ENCODE results near the gene TMEM62. TPM values are rescaled to one million over a fixed set of nuclear protein-coding genes. Genes with fewer than 3 reads are reported as not detected.

The TMEM62 gene
- total and polyA plus RNA-seq, 2 donors (not counting 1 experiment from before 2014, with no cell fraction given) = 18.6 to 65.3 TPM

DNA sequence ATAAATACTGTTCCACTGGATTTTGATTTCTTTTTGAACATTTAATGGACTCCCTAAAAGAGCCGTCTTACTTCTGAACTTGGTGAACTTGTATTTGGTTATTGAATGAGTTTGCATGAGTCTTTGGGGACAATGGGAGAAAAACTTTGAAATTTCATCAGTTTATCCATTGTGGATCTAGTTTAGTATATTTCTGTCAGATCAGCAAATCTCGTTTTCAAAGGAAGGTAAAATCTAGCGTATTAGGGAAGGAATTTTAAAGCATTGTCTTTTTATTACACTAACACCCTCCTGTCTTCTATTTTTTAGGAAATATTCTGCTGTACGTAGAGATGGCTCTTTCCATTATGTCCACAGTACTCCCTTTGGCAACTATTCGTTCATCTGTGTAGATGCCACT, 12.8 kb downstream of the TMEM62 start:
- H3K4me3 ChIP-seq (ENCODE audit: control extremely low read depth in 1 of 5, extremely low read depth in 1 of 5, insufficient read depth in 1 of 5, low read depth in 2 of 5, low read length in 4 of 5) = no peak overlapping the region
- Mint-ChIP-seq H3K27ac (no peak overlapping the region), H3K9me3 (ENCODE audit: insufficient read depth) (no peaks in the 10 kb centered on the region), H3K27me3 (no peaks in the 10 kb centered on the region), H3K4me1 (peaks cover 15% of the 10 kb centered on the region), H3K4me3 (no peak overlapping the region)
- H3K79me2 ChIP-seq (ENCODE audit: control insufficient read depth, insufficient read depth, low read length) = peaks cover 29% of the 10 kb centered on the region
- intact Hi-C loops (cut with micrococcal nuclease) = no loop called here
- no peak overlapping the region for H2AFZ ChIP-seq (ENCODE audit: insufficient read depth, low read depth, low read length, poor library complexity, severe bottlenecking)
- H3K9me3 ChIP-seq (ENCODE audit: control extremely low read depth in 1 of 3, control insufficient read depth in 2 of 3, insufficient read depth in 1 of 3, low read length in 2 of 3) = no peaks in the 10 kb centered on the region
- H3K36me3 ChIP-seq (replicated peaks in 1 of 2; ENCODE audit: control extremely low read depth in 1 of 2, control insufficient read depth in 1 of 2, extremely low read depth in 1 of 2, insufficient read depth in 2 of 2, low read length in 1 of 2) = peaks cover 0 to 59% of the 10 kb centered on the region in 2 experiments
- ChIA-PET POLR2A (no interaction called here), CTCF (no interaction called here)
- no peak overlapping the region for H3K4me2 ChIP-seq (replicated peaks; ENCODE audit: low read depth, low read length, poor library complexity, severe bottlenecking)
- no peak overlapping the region for H3K9ac ChIP-seq (ENCODE audit: low read length)
- H3K27me3 ChIP-seq (replicated peaks in 1 of 4; ENCODE audit: control extremely low read depth in 1 of 4, control insufficient read depth in 3 of 4, insufficient read depth in 4 of 4, low read length in 3 of 4) = no peaks in the 10 kb centered on the region
- no peak for ATAC-seq (ENCODE audit: low read depth)
- DNase-seq = no peak
- TF ChIP-seq, protein P1, sequence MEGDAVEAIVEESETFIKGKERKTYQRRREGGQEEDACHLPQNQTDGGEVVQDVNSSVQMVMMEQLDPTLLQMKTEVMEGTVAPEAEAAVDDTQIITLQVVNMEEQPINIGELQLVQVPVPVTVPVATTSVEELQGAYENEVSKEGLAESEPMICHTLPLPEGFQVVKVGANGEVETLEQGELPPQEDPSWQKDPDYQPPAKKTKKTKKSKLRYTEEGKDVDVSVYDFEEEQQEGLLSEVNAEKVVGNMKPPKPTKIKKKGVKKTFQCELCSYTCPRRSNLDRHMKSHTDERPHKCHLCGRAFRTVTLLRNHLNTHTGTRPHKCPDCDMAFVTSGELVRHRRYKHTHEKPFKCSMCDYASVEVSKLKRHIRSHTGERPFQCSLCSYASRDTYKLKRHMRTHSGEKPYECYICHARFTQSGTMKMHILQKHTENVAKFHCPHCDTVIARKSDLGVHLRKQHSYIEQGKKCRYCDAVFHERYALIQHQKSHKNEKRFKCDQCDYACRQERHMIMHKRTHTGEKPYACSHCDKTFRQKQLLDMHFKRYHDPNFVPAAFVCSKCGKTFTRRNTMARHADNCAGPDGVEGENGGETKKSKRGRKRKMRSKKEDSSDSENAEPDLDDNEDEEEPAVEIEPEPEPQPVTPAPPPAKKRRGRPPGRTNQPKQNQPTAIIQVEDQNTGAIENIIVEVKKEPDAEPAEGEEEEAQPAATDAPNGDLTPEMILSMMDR (IDR thresholded peaks at IDR 0.05) = no peak
- TF ChIP-seq EZH2 (IDR thresholded peaks at IDR 0.05; ENCODE audit: borderline replicate concordance, insufficient read depth, low read depth, low read length, poor library complexity, severe bottlenecking) = no peak
- peaks cover 16 to 17% of the 10 kb centered on the region in 2 donors for H3K4me1 ChIP-seq (ENCODE audit: control insufficient read depth in 2 of 2, insufficient read depth in 2 of 2, low read length in 2 of 2)
- H4K20me1 ChIP-seq (ENCODE audit: control insufficient read depth, insufficient read depth, low read length, poor library complexity, severe bottlenecking) = no peaks in the 10 kb centered on the region
- 100% methylated on average over 1 of the region's 5 CpGs for WGBS (ENCODE audit: insufficient coverage)
- H3K27ac ChIP-seq (ENCODE audit: low read length in 2 of 2) = no peak overlapping the region

DNA sequence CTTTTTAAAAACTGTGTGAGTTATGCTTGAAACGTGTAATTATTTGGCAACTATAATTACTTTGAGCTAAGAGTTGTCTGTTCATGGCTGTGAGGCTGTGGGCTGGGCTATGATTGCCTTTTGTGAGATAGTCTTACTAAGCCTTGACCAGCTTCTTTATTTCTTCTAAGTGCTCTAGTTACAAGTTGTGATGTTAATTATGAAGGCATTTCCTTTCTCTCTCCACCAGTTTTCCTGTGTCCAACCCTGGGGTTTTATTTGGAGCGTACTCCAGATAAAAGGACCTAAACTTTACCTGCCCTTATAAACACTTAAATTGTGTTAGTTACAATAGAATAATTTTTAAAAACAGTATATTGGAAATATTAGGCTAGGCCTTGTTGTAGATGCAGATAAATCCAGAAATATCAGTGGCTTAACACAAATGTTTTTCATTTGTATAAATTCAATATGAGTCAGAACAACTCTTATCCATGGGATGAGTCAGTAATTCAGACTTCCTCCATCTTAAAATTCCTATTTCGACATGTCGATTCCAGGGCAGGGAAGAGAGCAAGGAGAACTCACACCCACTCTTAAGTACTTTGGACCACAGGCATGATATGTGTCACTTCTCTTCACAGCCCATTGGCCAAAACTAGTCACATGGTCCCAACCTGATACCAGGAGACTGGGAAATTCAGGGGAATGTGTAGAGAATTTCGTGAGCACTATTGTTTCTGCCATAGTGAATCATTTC, 17.0 kb downstream of the TMEM62 start:
- peaks cover 5 to 73% of the 10 kb centered on the region in 2 experiments for H3K36me3 ChIP-seq (replicated peaks in 1 of 2; ENCODE audit: control extremely low read depth in 1 of 2, control insufficient read depth in 1 of 2, extremely low read depth in 1 of 2, insufficient read depth in 2 of 2, low read length in 1 of 2)
- TF ChIP-seq EZH2 (IDR thresholded peaks at IDR 0.05; ENCODE audit: borderline replicate concordance, insufficient read depth, low read depth, low read length, poor library complexity, severe bottlenecking) = no peak
- TF ChIP-seq, protein P1 (IDR thresholded peaks at IDR 0.05) = no peak
- Mint-ChIP-seq H3K27me3 (no peaks in the 10 kb centered on the region), H3K27ac (no peak overlapping the region), H3K4me3 (no peak overlapping the region), H3K9me3 (ENCODE audit: insufficient read depth) (no peaks in the 10 kb centered on the region), H3K4me1 (peaks cover 4% of the 10 kb centered on the region)
- 90% methylated on average over 3 of the region's 5 CpGs for WGBS (ENCODE audit: insufficient coverage)
- ATAC-seq (ENCODE audit: low read depth) = no peak
- H3K27ac ChIP-seq (ENCODE audit: low read length in 2 of 2) = no peak overlapping the region
- H3K4me1 ChIP-seq (ENCODE audit: control insufficient read depth in 2 of 2, insufficient read depth in 2 of 2, low read length in 2 of 2) = no peaks in the 10 kb centered on the region
- ChIA-PET CTCF (interaction anchor here (0.8 kb wide), 1 partner anchor 54 kb away, joined by 3 read pairs; no protein-coding TSS in a partner anchor), POLR2A (no interaction called here)
- H3K9me3 ChIP-seq (ENCODE audit: control extremely low read depth in 1 of 3, control insufficient read depth in 2 of 3, insufficient read depth in 1 of 3, low read length in 2 of 3) = no peaks in the 10 kb centered on the region
- no peak overlapping the region for H3K9ac ChIP-seq (ENCODE audit: low read length)
- no peaks in the 10 kb centered on the region for H3K27me3 ChIP-seq (replicated peaks in 1 of 4; ENCODE audit: control extremely low read depth in 1 of 4, control insufficient read depth in 3 of 4, insufficient read depth in 4 of 4, low read length in 3 of 4)
- H3K4me2 ChIP-seq (replicated peaks; ENCODE audit: low read depth, low read length, poor library complexity, severe bottlenecking) = no peak overlapping the region
- H3K79me2 ChIP-seq (ENCODE audit: control insufficient read depth, insufficient read depth, low read length) = peaks cover 14% of the 10 kb centered on the region
- intact Hi-C loops (cut with micrococcal nuclease) = no loop called here
- DNase-seq = no peak
- H3K4me3 ChIP-seq (ENCODE audit: control extremely low read depth in 1 of 5, extremely low read depth in 1 of 5, insufficient read depth in 1 of 5, low read depth in 2 of 5, low read length in 4 of 5) = no peak overlapping the region
- H4K20me1 ChIP-seq (ENCODE audit: control insufficient read depth, insufficient read depth, low read length, poor library complexity, severe bottlenecking) = no peaks in the 10 kb centered on the region
- no peak overlapping the region for H2AFZ ChIP-seq (ENCODE audit: insufficient read depth, low read depth, low read length, poor library complexity, severe bottlenecking)

All from B cell (primary cell).